Activated CD4-positive, alpha-beta T cell treated with anti-CD3 and anti-CD28 coated beads, Interleukin-2, amount 10 ng/mL, durations not matched to agents 7 days and 5 days (primary cell): ENCODE measurements around the gene TSPAN14. TPM values are rescaled to one million over a fixed set of nuclear protein-coding genes. Genes with fewer than 3 reads are reported as not detected.
"Not testable (repeated sequence)": the region's sequence is repeated elsewhere in the genome, so short reads cannot be mapped to it uniquely, and the experiment has no call there.

Source experiments
- CTCF ChIA-PET: fragments of 350-600 bp; sonication (Branson Sonifier 250); formaldehyde crosslinking; loops from one replicate; lab custom pipeline; 2021; ENCODE audit warnings: antibody characterized with exemption; lab: Charles Lee
- POLR2A ChIA-PET: fragments of 350-600 bp; sonication (Branson Sonifier 250); formaldehyde crosslinking; loops from one replicate; lab custom pipeline; 2021; ENCODE audit warnings: antibody characterized with exemption; lab: Charles Lee
- DNase-seq: peaks from one replicate; pipeline ENCODE4 v3.0.0-alpha.2; 2020
- H3K27ac Mint-ChIP-seq: one replicate; pipeline ENCODE4 v1.8.0; 2021; ENCODE audit warnings: mild to moderate bottlenecking, moderate library complexity, mixed read lengths
- H3K27me3 Mint-ChIP-seq: one replicate; pipeline ENCODE4 v1.8.0; 2021; ENCODE audit warnings: mixed read lengths
- H3K36me3 Mint-ChIP-seq: one replicate; pipeline ENCODE4 v1.8.0; 2021; ENCODE audit warnings: low read depth, mixed read lengths
- H3K4me1 Mint-ChIP-seq: one replicate; pipeline ENCODE4 v1.8.0; 2021; ENCODE audit warnings: mixed read lengths
- H3K4me3 Mint-ChIP-seq: one replicate; pipeline ENCODE4 v1.8.0; 2021; ENCODE audit warnings: mild to moderate bottlenecking, moderate library complexity, mixed read lengths
- H3K9me3 Mint-ChIP-seq: one replicate; pipeline ENCODE4 v1.8.0; 2021; ENCODE audit warnings: mixed read lengths
- total RNA-seq, 2 experiments: library from RNA; stranded (reverse); gene quantifications; one replicate each; pipeline ENCODE4 v1.2.3, GENCODE V29; 2021

TSPAN14 gene
- total RNA-seq, 2 experiments from 2014 or later: 127 to 143 TPM

DNA sequence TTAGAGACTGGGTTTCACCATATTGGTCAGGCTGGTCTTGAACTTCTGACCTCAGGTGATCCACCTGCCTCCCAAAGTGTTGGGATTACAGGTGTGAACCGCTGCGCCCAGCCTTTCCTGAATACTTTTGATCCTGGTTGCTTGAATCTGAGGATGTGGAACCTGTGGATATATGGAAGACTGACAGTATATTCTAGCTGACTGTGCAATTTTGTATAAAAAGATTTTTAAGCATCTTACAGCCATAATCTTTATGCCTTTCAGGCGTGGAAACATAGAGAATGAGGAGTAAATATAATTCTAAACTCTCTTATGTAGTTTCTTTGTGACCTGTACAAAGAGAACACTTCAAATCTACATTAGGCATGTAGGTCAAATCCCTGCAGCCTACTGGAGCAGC lies 16.2 kb downstream of the TSPAN14 start:
- Mint-ChIP-seq H3K36me3 (peaks cover 83% of the 10 kb centered on the region), H3K27me3 (no peaks in the 10 kb centered on the region), H3K4me3 (no peak overlapping the region), H3K4me1 (peaks cover 98% of the 10 kb centered on the region), H3K9me3 (no peaks in the 10 kb centered on the region), H3K27ac (peak overlapping the region; percentile 83)
- no peak for DNase-seq
- POLR2A ChIA-PET: no interaction called here
- CTCF ChIA-PET: interaction anchor here (0.7 to 4.5 kb wide), 7 partner anchors 11 to 39 kb away, joined by 3 to 37 read pairs (median 4); no protein-coding TSS in a partner anchor

DNA sequence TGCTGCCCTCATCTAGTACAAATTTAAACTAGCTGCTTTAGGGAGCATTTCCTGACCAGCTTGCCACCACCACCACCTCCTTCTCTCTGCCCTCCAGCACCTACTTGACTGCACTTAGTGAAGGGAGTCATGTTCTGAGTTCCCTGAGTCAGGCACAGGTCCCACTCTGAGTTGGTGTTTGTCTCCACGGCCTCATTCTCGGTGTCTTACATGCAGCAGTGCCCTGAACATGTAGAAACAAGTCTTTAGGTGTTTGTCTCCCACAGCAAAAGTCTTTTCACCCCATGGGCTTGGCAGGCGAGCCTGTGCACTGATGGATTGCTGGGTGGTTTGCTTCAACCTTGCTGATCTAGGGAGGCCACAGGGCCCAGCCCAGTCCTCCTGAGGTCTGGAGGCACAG lies 16.9 kb downstream of the TSPAN14 start:
- no peaks in the 10 kb centered on the region for H3K9me3 Mint-ChIP-seq
- DNase-seq: no peak
- peaks cover 94% of the 10 kb centered on the region for H3K4me1 Mint-ChIP-seq
- ChIA-PET POLR2A (no interaction called here), CTCF (interaction anchor here (0.7 to 4.5 kb wide), 11 partner anchors 8 to 35 kb away, joined by 3 to 37 read pairs (median 4); no protein-coding TSS in a partner anchor)
- H3K27ac Mint-ChIP-seq: peak overlapping the region; percentile 83
- H3K4me3 Mint-ChIP-seq: peak overlapping the region; percentile 35
- H3K27me3 Mint-ChIP-seq: no peaks in the 10 kb centered on the region
- peaks cover 84% of the 10 kb centered on the region for H3K36me3 Mint-ChIP-seq

- POLR2A ChIA-PET: interaction anchor here (0.8 to 1.2 kb wide), 2 partner anchors 15 to 26 kb away, joined by 3 read pairs; no protein-coding TSS in a partner anchor
- H3K4me1 Mint-ChIP-seq: peaks cover 87% of the 10 kb centered on the region
- H3K36me3 Mint-ChIP-seq: peaks cover 81% of the 10 kb centered on the region
These were observed 17.7 kb downstream of the TSPAN14 start for GRCh38 chr10:80471715-80472233.

DNA sequence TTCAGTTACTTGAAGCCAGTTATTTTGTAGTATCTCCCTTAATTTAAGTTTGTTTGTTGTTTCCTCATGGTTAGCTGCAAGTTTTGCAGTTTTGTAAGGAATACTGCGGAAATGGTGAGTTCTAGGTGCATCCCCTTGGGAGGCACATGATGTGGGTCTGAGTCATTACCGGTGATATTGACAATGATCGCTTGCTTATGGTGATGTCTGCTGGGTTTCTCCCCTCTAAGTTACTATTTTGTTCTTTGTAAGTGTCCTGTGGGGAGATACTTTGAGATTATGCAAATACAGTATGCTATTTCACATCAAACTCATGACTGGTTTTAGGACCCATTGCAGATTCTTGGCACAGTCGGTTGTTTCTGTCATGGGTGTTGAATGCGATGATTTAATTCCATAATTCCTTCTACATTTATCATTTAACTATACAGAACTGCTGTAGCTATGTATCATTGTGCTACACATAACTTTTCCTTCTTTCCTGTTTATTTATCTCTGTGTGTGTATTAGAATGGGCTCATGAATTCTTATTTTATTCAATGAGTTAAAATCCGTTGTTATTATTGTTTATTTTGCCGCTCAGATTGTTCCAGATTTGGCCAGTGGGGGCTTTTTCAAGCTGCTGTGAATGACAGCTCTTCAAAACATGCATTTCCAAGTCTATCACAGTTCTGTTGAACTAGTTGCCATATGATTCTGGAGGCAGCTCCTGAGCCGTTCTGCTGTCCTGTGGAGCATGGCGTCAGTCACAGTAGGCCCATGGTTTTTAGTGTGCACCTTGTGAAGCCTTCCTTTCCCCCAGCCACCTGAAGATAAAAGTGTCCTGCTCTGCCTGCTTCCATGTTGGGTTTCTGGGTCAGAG lies 18.4 kb downstream of the TSPAN14 start:
- Mint-ChIP-seq H3K4me3 (peak overlapping the region; percentile 15), H3K9me3 (peaks cover 3% of the 10 kb centered on the region), H3K27me3 (no peaks in the 10 kb centered on the region), H3K36me3 (peaks cover 84% of the 10 kb centered on the region), H3K4me1 (peaks cover 86% of the 10 kb centered on the region), H3K27ac (peak overlapping the region; percentile 83)
- CTCF ChIA-PET: interaction anchor here (0.8 to 4.5 kb wide), 10 partner anchors 9 to 39 kb away, joined by 3 to 37 read pairs (median 4); no protein-coding TSS in a partner anchor
- no peak for DNase-seq
- POLR2A ChIA-PET: interaction anchor here (0.8 to 1.2 kb wide), 2 partner anchors 16 to 26 kb away, joined by 3 read pairs; no protein-coding TSS in a partner anchor

More at GRCh38 chr10:80471715-80472233, 17.7 kb downstream of the TSPAN14 start:
- CTCF ChIA-PET: interaction anchor here (0.8 to 4.5 kb wide), 7 partner anchors 10 to 27 kb away, joined by 3 to 37 read pairs (median 3); no protein-coding TSS in a partner anchor
- Mint-ChIP-seq H3K4me3 (peak overlapping the region; percentile 15), H3K9me3 (no peaks in the 10 kb centered on the region), H3K27me3 (no peaks in the 10 kb centered on the region), H3K27ac (peak overlapping the region; percentile 83)
- DNase-seq: no peak

DNA sequence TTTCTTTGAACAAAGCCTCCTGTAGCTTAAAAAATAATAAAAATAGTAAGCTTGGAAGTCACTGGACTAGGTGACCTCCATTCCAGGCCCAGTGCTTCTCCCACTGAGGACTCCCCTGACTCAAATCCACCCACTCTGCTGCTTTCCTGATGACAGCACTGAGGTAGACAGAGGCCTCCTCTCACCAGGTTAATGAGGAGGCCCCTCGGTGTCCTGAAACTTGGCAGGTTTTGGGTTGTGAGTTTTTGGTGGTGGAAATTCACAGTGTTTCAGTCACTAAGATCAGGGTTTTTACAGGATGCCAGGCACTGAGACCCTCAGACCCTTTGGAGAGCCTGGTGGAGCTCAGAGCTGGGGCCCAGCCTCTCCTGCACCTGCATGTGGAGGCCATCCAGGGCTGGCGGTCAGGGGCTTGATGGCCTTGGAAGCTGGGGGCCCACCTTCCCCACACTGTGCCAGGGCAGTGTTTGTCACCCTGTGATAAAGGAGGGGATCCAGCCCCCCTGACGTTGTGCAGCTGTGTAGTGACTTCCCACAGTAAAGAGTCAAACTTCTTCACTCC lies 19.1 kb downstream of the TSPAN14 start:
- peaks cover 8% of the 10 kb centered on the region for H3K9me3 Mint-ChIP-seq
- DNase-seq: no peak
- H3K4me3 Mint-ChIP-seq: no peak overlapping the region
- peaks cover 84% of the 10 kb centered on the region for H3K36me3 Mint-ChIP-seq
- ChIA-PET POLR2A (interaction anchor here (1.2 kb wide), 1 partner anchor 16 kb away, joined by 3 read pairs; no protein-coding TSS in a partner anchor), CTCF (interaction anchor here (0.9 to 4.0 kb wide), 6 partner anchors 8 to 38 kb away, joined by 3 to 17 read pairs (median 6); no protein-coding TSS in a partner anchor)
- H3K27ac Mint-ChIP-seq: peak overlapping the region; percentile 83
- no peaks in the 10 kb centered on the region for H3K27me3 Mint-ChIP-seq
- H3K4me1 Mint-ChIP-seq: peaks cover 86% of the 10 kb centered on the region

GRCh38 chr10:80473692-80474596 lies 19.8 kb downstream of the TSPAN14 start:
- H3K4me3 Mint-ChIP-seq: no peak overlapping the region

DNA sequence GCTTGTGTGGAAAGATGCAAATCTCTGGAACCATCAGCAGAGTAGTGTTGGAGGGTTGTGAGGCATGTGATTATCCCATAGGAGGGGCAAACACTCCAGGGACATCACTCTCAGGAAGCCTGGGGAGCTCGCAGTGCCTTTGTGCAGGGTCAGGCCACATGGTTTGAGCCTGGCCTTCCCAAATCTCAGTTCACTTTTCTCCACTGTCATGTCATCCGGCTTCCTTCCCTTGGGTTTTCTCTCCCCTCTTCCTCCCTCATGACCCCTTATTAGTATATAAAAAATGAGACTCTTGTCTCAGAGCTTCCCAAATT lies 20.4 kb downstream of the TSPAN14 start:
- DNase-seq: no peak
- POLR2A ChIA-PET: no interaction called here
- Mint-ChIP-seq H3K27me3 (no peaks in the 10 kb centered on the region), H3K9me3 (peaks cover 13% of the 10 kb centered on the region), H3K27ac (no peak overlapping the region), H3K4me3 (no peak overlapping the region), H3K36me3 (peaks cover 84% of the 10 kb centered on the region), H3K4me1 (peaks cover 78% of the 10 kb centered on the region)
- CTCF ChIA-PET: interaction anchor here (0.5 to 4.0 kb wide), 7 partner anchors 10 to 52 kb away, joined by 3 to 17 read pairs (median 4); no protein-coding TSS in a partner anchor

More at GRCh38 chr10:80473692-80474596, 19.8 kb downstream of the TSPAN14 start:
- Mint-ChIP-seq H3K27ac (peak overlapping the region; percentile 83), H3K36me3 (peaks cover 86% of the 10 kb centered on the region), H3K9me3 (peaks cover 13% of the 10 kb centered on the region), H3K4me1 (peaks cover 84% of the 10 kb centered on the region), H3K27me3 (no peaks in the 10 kb centered on the region)
- DNase-seq: no peak
- POLR2A ChIA-PET: no interaction called here
- CTCF ChIA-PET: interaction anchor here (0.5 to 4.0 kb wide), 8 partner anchors 10 to 52 kb away, joined by 3 to 17 read pairs (median 4); no protein-coding TSS in a partner anchor

DNA sequence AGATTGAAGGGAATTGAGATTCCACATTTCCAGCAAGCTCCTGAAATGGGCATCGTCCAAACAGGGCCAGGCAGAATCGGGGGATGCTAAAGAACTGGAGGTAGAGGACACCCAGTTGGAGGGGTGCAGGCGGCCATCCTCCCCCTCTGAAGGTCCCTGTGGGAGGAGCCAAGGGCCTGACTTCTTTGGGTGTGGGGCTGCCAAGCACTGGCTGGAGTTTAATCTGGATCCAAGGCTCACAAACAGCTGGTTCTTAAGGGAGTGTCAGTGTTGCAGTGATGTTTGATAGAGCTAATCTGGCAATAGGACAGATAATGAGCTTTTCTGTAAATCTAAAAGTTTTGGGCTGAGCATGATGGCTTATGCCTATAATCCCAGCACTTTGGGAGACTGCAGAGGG lies 20.8 kb downstream of the TSPAN14 start:
- H3K4me3 Mint-ChIP-seq: no peak overlapping the region
- no peak overlapping the region for H3K27ac Mint-ChIP-seq
- H3K4me1 Mint-ChIP-seq: peaks cover 76% of the 10 kb centered on the region
- peaks cover 83% of the 10 kb centered on the region for H3K36me3 Mint-ChIP-seq
- H3K9me3 Mint-ChIP-seq: peaks cover 13% of the 10 kb centered on the region
- POLR2A ChIA-PET: no interaction called here
- DNase-seq: no peak
- H3K27me3 Mint-ChIP-seq: no peaks in the 10 kb centered on the region
- CTCF ChIA-PET: interaction anchor here (0.6 to 4.0 kb wide), 6 partner anchors 10 to 31 kb away, joined by 3 to 17 read pairs (median 4); no protein-coding TSS in a partner anchor

- H3K4me1 Mint-ChIP-seq: peaks cover 76% of the 10 kb centered on the region
- DNase-seq, H3K27ac Mint-ChIP-seq, H3K4me3 Mint-ChIP-seq, H3K27me3 Mint-ChIP-seq, POLR2A ChIA-PET: not testable (repeated sequence)
- peaks cover 83% of the 10 kb centered on the region for H3K36me3 Mint-ChIP-seq
- H3K9me3 Mint-ChIP-seq: peaks cover 13% of the 10 kb centered on the region
- CTCF ChIA-PET: interaction anchor here (4.0 kb wide), 1 partner anchor 9 kb away, joined by 17 read pairs; no protein-coding TSS in a partner anchor
These were observed 21.5 kb downstream of the TSPAN14 start for GRCh38 chr10:80475641-80476040.

DNA sequence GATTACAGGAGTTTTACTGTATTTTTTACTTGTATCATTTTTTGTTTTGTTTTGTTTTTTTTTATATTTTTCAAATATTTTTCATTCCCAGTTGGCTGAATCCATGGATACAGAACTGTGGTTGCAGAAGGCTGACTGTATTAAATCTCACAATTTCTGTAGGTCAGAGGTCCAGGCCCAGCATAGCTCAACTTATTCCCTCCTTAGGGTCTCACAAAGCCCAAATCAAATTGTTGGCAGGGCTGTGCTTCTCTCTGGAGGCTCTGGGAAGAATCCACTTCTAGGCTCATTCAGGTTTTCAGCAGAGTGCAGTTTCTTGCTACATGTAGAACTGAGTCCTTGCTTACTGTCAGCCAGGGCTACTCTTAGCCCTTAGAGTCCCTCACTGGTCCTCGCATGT lies 22.6 kb downstream of the TSPAN14 start:
- ChIA-PET CTCF (interaction anchor here (1.0 to 1.8 kb wide), 5 partner anchors 9 to 22 kb away, joined by 3 to 6 read pairs (median 5); no protein-coding TSS in a partner anchor), POLR2A (no interaction called here)
- no peaks in the 10 kb centered on the region for H3K27me3 Mint-ChIP-seq
- DNase-seq: no peak
- peaks cover 81% of the 10 kb centered on the region for H3K36me3 Mint-ChIP-seq
- peaks cover 13% of the 10 kb centered on the region for H3K9me3 Mint-ChIP-seq
- H3K4me3 Mint-ChIP-seq: no peak overlapping the region
- H3K4me1 Mint-ChIP-seq: peaks cover 74% of the 10 kb centered on the region
- H3K27ac Mint-ChIP-seq: no peak overlapping the region

- ChIA-PET CTCF (interaction anchor here (1.0 to 1.8 kb wide), 4 partner anchors 9 to 17 kb away, joined by 3 to 6 read pairs (median 4); no protein-coding TSS in a partner anchor), POLR2A (no interaction called here)
- Mint-ChIP-seq H3K27me3 (no peaks in the 10 kb centered on the region), H3K4me1 (peaks cover 69% of the 10 kb centered on the region), H3K9me3 (peaks cover 13% of the 10 kb centered on the region), H3K36me3 (peaks cover 77% of the 10 kb centered on the region), H3K4me3 (no peak overlapping the region), H3K27ac (no peak overlapping the region)
- no peak for DNase-seq
These were observed 23.7 kb downstream of the TSPAN14 start for GRCh38 chr10:80477813-80478212.
